Measurements from ENCODE around the gene ANKRD22. TPM values are rescaled to one million over a fixed set of nuclear protein-coding genes. Genes with fewer than 3 reads are reported as not detected.

Gene ANKRD22
- total and polyA plus RNA-seq, 4 donors = 0.38 to 1.0 (median 0.43) TPM

GRCh38 chr10:88794731-88795130 lies 56.9 kb downstream of the ANKRD22 start:
- Histone ChIP-seq H3K9me3 (ENCODE audit: control insufficient read depth in 4 of 4, low read length in 3 of 4) (no peaks in the 10 kb centered on the region), H3K27ac (ENCODE audit: low read depth in 1 of 2, low read length in 2 of 2) (no peak overlapping the region), H3K9ac (ENCODE audit: low read depth in 1 of 2, low read length in 2 of 2) (no peak overlapping the region), H3K4me1 (ENCODE audit: control insufficient read depth in 4 of 4, insufficient read depth in 4 of 4, low read length in 3 of 4) (peaks cover 2 to 8% (median 5%) of the 10 kb centered on the region in 4 donors), H3K36me3 (ENCODE audit: control insufficient read depth in 4 of 4, insufficient read depth in 3 of 4, low read depth in 1 of 4, low read length in 3 of 4) (no peaks in the 10 kb centered on the region), H3K4me3 (ENCODE audit: low read depth in 1 of 3, low read length in 3 of 3) (no peak overlapping the region), H3K27me3 (ENCODE audit: control insufficient read depth in 4 of 4, insufficient read depth in 4 of 4, low read length in 3 of 4) (no peaks in the 10 kb centered on the region)
- 81% methylated on average over 1 of the region's 1 CpG for WGBS
- TF ChIP-seq GABPA (IDR thresholded peaks at IDR 0.05 in 1 of 2, conservative IDR thresholded peaks at IDR 0.05 in 1 of 2) (no peak), ZBTB33 (IDR thresholded peaks at IDR 0.05) (no peak), JUND (IDR thresholded peaks at IDR 0.05) (no peak), TAF1 (conservative IDR thresholded peaks at IDR 0.05) (no peak), HNF4G (IDR thresholded peaks at IDR 0.05) (no peak), FOXA1 (IDR thresholded peaks at IDR 0.05) (no peak), YY1 (IDR thresholded peaks at IDR 0.05) (no peak), FOXA2 (IDR thresholded peaks at IDR 0.05) (no peak), RAD21 (IDR thresholded peaks at IDR 0.05) (no peak), HNF4A (conservative IDR thresholded peaks at IDR 0.05) (no peak), EGR1 (IDR thresholded peaks at IDR 0.05; ENCODE audit: low read depth in 2 of 2) (no peak), NR2F2 (IDR thresholded peaks at IDR 0.05) (no peak), CTCF (IDR thresholded peaks at IDR 0.05; ENCODE audit: low read depth, low read length, missing input control) (no peak), SP1 (IDR thresholded peaks at IDR 0.05) (no peak), RXRA (IDR thresholded peaks at IDR 0.05) (no peak)
- TF ChIP-seq, protein P1, sequence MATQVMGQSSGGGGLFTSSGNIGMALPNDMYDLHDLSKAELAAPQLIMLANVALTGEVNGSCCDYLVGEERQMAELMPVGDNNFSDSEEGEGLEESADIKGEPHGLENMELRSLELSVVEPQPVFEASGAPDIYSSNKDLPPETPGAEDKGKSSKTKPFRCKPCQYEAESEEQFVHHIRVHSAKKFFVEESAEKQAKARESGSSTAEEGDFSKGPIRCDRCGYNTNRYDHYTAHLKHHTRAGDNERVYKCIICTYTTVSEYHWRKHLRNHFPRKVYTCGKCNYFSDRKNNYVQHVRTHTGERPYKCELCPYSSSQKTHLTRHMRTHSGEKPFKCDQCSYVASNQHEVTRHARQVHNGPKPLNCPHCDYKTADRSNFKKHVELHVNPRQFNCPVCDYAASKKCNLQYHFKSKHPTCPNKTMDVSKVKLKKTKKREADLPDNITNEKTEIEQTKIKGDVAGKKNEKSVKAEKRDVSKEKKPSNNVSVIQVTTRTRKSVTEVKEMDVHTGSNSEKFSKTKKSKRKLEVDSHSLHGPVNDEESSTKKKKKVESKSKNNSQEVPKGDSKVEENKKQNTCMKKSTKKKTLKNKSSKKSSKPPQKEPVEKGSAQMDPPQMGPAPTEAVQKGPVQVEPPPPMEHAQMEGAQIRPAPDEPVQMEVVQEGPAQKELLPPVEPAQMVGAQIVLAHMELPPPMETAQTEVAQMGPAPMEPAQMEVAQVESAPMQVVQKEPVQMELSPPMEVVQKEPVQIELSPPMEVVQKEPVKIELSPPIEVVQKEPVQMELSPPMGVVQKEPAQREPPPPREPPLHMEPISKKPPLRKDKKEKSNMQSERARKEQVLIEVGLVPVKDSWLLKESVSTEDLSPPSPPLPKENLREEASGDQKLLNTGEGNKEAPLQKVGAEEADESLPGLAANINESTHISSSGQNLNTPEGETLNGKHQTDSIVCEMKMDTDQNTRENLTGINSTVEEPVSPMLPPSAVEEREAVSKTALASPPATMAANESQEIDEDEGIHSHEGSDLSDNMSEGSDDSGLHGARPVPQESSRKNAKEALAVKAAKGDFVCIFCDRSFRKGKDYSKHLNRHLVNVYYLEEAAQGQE (IDR thresholded peaks at IDR 0.05) = no peak
- TF ChIP-seq, protein P2, sequence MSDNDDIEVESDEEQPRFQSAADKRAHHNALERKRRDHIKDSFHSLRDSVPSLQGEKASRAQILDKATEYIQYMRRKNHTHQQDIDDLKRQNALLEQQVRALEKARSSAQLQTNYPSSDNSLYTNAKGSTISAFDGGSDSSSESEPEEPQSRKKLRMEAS (IDR thresholded peaks at IDR 0.05) = no peak
- TF ChIP-seq, protein P3, sequence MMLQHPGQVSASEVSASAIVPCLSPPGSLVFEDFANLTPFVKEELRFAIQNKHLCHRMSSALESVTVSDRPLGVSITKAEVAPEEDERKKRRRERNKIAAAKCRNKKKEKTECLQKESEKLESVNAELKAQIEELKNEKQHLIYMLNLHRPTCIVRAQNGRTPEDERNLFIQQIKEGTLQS (IDR thresholded peaks at IDR 0.05) = no peak
- DNase-seq (ENCODE audit: low spot score) = no peak

Measured in liver (tissue), 9 donors.